ENCODE measurements around the gene ARHGEF1. TPM values are rescaled to one million over a fixed set of nuclear protein-coding genes. Genes with fewer than 3 reads are reported as not detected.

ARHGEF1 gene
- total RNA-seq, 1 experiment from 2014 or later = 106 TPM

GRCh38 chr19:41926763-41927496 is 43.9 kb downstream of the ARHGEF1 start:
- POLR2A ChIA-PET = no interaction called here
- H3K36me3 Mint-ChIP-seq (ENCODE audit: insufficient read depth, unreplicated experiment) = no peaks in the 10 kb centered on the region
- peaks cover 12% of the 10 kb centered on the region for H3K4me1 Mint-ChIP-seq (ENCODE audit: insufficient read depth, unreplicated experiment)
- H3K9me3 Mint-ChIP-seq (ENCODE audit: unreplicated experiment) = no peaks in the 10 kb centered on the region
- H3K27me3 Mint-ChIP-seq (ENCODE audit: insufficient read depth, unreplicated experiment) = peaks cover 20% of the 10 kb centered on the region
- TF ChIP-seq CTCF (IDR thresholded peaks at IDR 0.05; ENCODE audit: unreplicated experiment) = no peak
- DNase-seq (ENCODE audit: unreplicated experiment) = no peak
- H3K27ac Mint-ChIP-seq (ENCODE audit: low read depth, unreplicated experiment) = no peak overlapping the region
- H3K4me3 Mint-ChIP-seq (ENCODE audit: unreplicated experiment) = no peak overlapping the region
- BruUV-seq (replicated peaks) = no TSS peak
- CTCF ChIA-PET = no interaction called here
- intact Hi-C loops (cut with micrococcal nuclease) = no loop called here

GRCh38 chr19:41927497-41928192 is 44.7 kb downstream of the ARHGEF1 start:
- Mint-ChIP-seq H3K27ac (ENCODE audit: low read depth, unreplicated experiment) (no peak overlapping the region), H3K27me3 (ENCODE audit: insufficient read depth, unreplicated experiment) (peaks cover 19% of the 10 kb centered on the region), H3K9me3 (ENCODE audit: unreplicated experiment) (no peaks in the 10 kb centered on the region), H3K36me3 (ENCODE audit: insufficient read depth, unreplicated experiment) (no peaks in the 10 kb centered on the region), H3K4me3 (ENCODE audit: unreplicated experiment) (no peak overlapping the region), H3K4me1 (ENCODE audit: insufficient read depth, unreplicated experiment) (peaks cover 12% of the 10 kb centered on the region)
- intact Hi-C loops (cut with micrococcal nuclease) = no loop called here
- no peak for TF ChIP-seq CTCF (IDR thresholded peaks at IDR 0.05; ENCODE audit: unreplicated experiment)
- no peak for DNase-seq (ENCODE audit: unreplicated experiment)
- BruUV-seq (replicated peaks) = no TSS peak
- ChIA-PET CTCF (interaction anchor here (0.6 kb wide), 1 partner anchor 593 kb away, joined by 3 read pairs; no protein-coding TSS in a partner anchor), POLR2A (no interaction called here)

GRCh38 chr19:41928221-41928683 is 45.3 kb downstream of the ARHGEF1 start, which contains the start of gene ERFL:
Gene ERFL (minus strand): TSS chr19:41928449. CDS start chr19:41912919, 15,530 bp downstream.
- ChIA-PET CTCF (interaction anchor here (0.6 to 0.7 kb wide), 2 partner anchors 593 to 1582 kb away, joined by 3 read pairs; no protein-coding TSS in a partner anchor), POLR2A (no interaction called here)
- H3K27me3 Mint-ChIP-seq (ENCODE audit: insufficient read depth, unreplicated experiment) = peaks cover 19% of the 10 kb centered on the region
- peaks cover 9% of the 10 kb centered on the region for H3K4me1 Mint-ChIP-seq (ENCODE audit: insufficient read depth, unreplicated experiment)
- intact Hi-C loops (cut with micrococcal nuclease) = no loop called here
- H3K27ac Mint-ChIP-seq (ENCODE audit: low read depth, unreplicated experiment) = no peak within 1 kb of the TSS
- no peak within 1 kb of the TSS for H3K4me3 Mint-ChIP-seq (ENCODE audit: unreplicated experiment)
- H3K36me3 Mint-ChIP-seq (ENCODE audit: insufficient read depth, unreplicated experiment) = no peaks in the 10 kb centered on the region
- H3K9me3 Mint-ChIP-seq (ENCODE audit: unreplicated experiment) = no peaks in the 10 kb centered on the region
- DNase-seq (ENCODE audit: unreplicated experiment) = no peak
- TF ChIP-seq CTCF (IDR thresholded peaks at IDR 0.05; ENCODE audit: unreplicated experiment) = no peak
- BruUV-seq (replicated peaks) = no TSS peak

- TF ChIP-seq CTCF (IDR thresholded peaks at IDR 0.05; ENCODE audit: unreplicated experiment) = no peak
- no peak for DNase-seq (ENCODE audit: unreplicated experiment)
- POLR2A ChIA-PET = no interaction called here
- Mint-ChIP-seq H3K4me1 (ENCODE audit: insufficient read depth, unreplicated experiment) (peaks cover 7% of the 10 kb centered on the region), H3K9me3 (ENCODE audit: unreplicated experiment) (no peaks in the 10 kb centered on the region), H3K27me3 (ENCODE audit: insufficient read depth, unreplicated experiment) (peaks cover 19% of the 10 kb centered on the region), H3K27ac (ENCODE audit: low read depth, unreplicated experiment) (no peak overlapping the region), H3K36me3 (ENCODE audit: insufficient read depth, unreplicated experiment) (no peaks in the 10 kb centered on the region), H3K4me3 (ENCODE audit: unreplicated experiment) (no peak overlapping the region)
- CTCF ChIA-PET = interaction anchor here (0.7 kb wide), 1 partner anchor 1583 kb away, joined by 3 read pairs; no protein-coding TSS in a partner anchor
- no TSS peak for BruUV-seq (replicated peaks)
- intact Hi-C loops (cut with micrococcal nuclease) = no loop called here
Observed at GRCh38 chr19:41928754-41929535, 46.0 kb downstream of the ARHGEF1 start.

Measured in MCF 10A (cell line).